GM12891 (cell line): ENCODE measurements around the gene PTPN4.

Experiments
- POLR2A ChIP-seq: IDR thresholded peaks from 2 replicates; pipeline ENCODE4 v1.6.1; 2011; ENCODE audit warnings: low read depth, low read length, control low read depth
- POLR2AphosphoS5 ChIP-seq: IDR thresholded peaks from 2 replicates; pipeline ENCODE4 v1.6.1; 2011; ENCODE audit warnings: low read depth, low read length, control low read depth
- SPI1 ChIP-seq: IDR thresholded peaks from 2 replicates; pipeline ENCODE4 v1.6.1; 2011; ENCODE audit warnings: low read depth, low read length, control low read depth

- TF ChIP-seq POLR2AphosphoS5 = no peak
- no peak for TF ChIP-seq SPI1
- TF ChIP-seq POLR2A = no peak
These were observed 154.5 kb downstream of the PTPN4 start for GRCh38 chr2:119914266-119914665.
